HG02623 (cell line): ENCODE data around the gene CRX.
"Not testable (repeated sequence)": the region's sequence is repeated elsewhere in the genome, so short reads cannot be mapped to it uniquely, and the experiment has no call there.

Experiments
- ATAC-seq: cut with Tn5 transposase; IDR thresholded peaks from one replicate; pipeline ENCODE4 v1.9.1; 2021; ENCODE audit warnings: moderate library complexity; ENCODE audit not compliant: unreplicated experiment

The CRX gene

DNA sequence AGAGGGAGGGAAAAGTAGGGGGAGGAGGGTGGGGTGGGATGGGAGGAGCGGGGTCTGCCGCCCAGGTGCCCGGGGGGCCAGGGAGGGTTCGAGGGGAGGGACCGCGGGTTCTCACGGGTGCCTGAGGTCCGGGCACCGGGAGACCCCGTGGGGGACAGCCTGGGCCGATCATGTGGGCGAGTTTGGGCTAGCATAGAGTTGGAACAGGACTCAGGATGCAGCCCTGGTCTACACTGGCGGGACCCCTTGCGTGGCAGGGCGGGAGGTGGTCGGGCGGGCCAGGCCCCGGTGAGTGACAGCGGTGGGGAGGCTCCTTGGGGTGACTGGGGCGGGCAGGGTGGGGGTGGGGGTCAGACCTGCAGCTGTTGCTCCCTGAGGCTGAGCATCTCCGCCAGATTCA lies 18.6 kb upstream of the CRX start:
- ATAC-seq = not testable (repeated sequence)

DNA sequence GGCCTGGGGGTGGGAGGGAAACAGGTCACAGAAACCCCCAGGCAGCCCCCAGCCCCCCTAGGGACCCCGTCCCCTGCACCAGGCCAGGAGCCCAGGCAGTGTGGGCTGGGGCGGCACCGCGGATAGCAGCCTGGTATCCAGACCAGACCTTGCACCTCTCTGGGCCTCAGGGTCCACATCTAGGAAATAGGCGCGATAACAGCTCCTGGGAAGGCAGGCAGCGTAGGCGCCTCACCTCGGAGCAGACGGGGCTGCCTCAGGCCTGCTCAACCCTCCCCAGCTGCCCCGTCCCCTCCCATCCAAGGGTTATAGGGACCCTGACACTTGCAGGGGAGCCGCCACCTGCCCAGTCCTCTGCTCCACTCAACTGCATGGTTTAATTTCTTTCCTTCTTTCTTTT lies 18.1 kb upstream of the CRX start:
- not testable (repeated sequence) for ATAC-seq

DNA sequence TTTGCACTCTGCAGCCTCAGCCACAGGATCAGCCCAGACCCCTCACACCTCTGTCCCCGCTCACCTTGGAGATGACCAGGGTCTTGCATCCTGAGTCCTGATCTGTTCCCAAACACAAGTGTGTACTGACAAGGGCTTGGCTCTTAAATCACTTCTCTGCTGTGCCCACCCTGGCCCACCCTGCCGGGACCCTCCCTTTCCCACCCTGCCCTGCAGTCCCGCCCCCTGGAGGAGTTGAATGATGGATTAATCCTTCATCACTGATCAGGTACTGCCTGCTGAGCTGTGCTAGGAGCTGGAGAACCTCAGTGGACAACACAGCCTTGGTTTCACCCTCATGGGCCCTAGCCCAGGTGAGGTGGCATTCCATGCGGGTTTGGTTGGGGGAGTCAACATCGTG lies 17.3 kb upstream of the CRX start, which contains the start of gene TPRX1:
TSS of gene TPRX1 (minus strand) at position 101 of the 400 bp plus-strand sequence. CDS start at position 89, 12 bp downstream.
- ATAC-seq = not testable (repeated sequence)

DNA sequence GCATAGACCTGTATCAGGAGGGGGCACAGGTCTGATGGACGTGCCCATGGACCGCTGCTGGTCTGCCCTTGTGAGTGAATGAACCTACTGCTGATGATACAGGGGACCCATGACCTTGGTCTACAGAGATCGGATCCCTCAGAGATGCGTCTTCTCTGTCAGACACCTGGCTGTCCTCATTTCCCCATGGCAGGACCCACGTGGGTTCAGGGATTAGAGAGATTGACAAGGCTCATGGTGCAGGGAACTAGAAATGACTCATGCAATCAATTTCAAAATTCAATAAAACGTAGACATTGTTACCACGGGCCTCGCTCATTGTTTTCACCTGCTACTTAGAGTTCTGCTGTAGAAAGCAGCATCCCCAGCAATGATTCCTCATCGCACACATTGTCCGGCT lies 16.4 kb upstream of the CRX start:
- no peak for ATAC-seq

DNA sequence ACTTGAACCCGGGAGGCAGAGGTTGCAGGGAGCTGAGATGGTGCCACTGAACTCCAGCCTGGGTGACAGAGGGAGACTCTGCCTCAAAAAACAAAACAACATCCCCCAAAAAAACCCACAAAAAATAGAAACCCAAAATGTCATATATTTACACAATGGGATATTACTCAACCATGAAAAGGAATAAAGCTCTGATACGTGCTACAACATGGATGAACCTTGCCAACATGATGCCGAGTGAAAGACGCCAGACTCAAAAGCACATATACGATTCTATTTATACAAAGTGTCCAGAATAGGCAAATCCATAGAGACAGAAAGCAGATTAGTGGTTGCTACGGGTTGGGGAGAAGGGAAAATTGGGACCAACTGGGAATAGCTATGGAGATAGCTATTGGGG lies 15.3 kb upstream of the CRX start:
- no peak for ATAC-seq

DNA sequence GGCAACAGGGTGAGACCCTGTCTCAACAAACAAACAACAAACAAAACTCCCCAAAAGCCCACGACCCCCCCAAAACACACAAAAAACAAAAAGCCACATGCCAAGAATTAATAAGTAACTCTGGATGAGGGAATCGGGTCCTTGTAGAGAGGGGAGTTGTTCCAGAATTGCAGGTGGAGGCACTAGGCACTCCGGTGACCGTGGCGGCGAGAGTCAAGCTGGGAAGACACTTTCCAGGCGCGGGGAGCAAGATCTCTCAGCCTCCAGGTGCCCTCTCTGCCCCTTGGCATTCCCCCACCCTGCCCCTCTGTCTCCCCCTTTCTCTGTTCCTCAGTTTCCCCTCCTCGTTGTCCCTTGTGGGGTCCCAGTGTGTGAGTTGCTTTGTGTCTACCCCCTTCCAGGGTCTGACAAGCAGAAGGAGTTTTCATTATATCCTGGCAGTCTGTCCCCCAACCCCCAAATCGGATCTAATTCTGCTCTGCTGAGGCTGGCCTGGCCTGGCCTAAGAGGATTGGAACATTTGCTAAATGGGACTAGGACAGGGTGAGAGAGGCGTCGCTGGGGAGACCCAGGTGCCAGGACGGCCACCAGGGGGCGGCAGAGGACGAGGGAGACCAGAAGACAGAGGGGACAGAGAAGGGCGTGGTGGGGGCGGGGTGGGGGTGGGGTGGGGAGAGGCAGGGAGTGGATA lies 8.3 kb upstream of the CRX start:
- ATAC-seq = no peak

DNA sequence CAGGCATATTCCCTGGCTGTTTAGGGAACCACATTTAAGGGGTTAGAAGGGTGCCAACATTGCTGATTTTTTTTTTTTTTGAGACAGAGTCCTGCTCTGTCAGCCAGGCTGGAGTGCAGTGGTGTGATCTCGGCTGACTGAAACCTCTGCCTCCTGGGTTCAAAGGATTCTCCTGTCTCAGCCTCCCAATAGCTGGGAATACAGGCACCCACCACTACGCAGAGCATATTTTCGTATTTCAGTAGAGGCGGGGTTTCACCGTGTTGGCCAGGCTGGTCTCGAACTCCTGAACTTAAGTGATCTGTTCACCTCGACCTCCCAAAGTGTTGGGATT lies 7.8 kb upstream of the CRX start:
- ATAC-seq = no peak

DNA sequence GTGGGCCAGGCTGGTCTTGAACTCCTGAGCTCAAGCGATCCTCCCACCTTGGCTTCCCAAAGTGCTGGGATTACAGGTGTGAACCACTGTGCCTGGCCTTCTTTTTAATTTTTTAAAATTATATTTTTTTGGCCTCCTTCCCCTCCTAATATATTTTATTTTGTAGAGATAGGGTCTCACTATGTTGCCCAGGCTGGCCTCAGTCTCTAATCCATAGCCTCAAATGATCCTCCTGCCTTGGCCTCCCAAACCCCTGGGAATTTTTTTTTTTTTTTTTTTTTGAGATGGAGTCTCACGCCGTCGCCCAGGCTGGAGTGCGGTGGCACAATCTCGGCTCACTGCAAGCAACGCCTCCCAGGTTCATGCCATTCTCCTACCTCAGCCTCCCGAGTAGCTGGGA lies 5.5 kb upstream of the CRX start:
- ATAC-seq = not testable (repeated sequence)

DNA sequence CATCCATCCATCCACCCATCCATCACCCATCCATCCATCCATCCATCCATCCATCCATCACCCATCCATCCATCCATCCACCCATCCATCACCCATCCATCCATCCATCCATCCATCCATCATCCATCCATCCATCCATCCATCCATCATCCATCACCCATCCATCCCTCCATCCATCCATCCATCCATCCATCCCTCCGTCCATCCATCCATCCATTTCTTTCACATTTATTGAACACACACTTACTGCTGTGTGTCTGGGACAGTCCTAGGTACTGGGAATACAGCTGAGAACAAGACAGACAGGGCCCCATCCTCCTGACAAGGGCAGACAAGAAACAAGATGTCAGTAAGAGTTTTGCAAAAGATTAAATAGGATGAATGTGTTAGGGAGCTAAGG lies 3.5 kb upstream of the CRX start:
- not testable (repeated sequence) for ATAC-seq

DNA sequence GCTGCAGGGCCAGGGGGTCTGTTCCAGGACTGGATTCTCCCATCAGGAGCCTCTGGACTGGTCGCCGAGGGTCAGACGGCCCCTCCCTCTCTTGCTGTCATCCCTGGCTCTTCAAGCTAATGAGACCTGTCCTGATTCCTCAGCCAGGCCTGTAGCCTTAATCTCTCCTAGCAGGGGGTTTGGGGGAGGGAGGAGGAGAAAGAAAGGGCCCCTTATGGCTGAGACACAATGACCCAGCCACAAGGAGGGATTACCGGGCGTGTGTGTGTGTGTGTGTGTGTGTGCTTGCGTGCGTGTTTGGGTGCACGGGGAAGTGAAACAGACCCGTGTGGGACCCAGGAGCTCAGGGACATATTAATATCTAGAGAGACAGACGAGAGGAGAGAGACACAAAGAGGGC lies 1.9 kb upstream of the CRX start:
- ATAC-seq = no peak

DNA sequence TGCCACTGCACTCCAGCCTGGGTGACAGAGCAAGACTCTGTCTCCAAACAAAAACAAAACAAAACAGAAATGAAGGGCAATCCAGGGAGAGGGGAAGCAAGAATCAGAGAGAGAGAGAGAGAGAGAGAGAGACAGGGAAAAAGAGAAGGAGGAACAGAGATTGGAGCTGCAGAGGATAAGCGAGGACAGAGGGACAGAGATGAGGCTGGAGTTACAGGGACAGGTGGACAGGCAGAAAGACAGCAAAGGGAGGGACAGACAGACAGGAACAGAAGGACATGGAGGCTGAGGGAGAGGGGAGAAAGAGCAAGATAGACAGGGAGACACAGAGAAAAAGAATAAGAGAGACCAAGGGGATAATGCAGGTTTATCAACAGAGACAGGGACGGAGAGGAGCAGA lies 1.3 kb upstream of the CRX start:
- no peak for ATAC-seq

DNA sequence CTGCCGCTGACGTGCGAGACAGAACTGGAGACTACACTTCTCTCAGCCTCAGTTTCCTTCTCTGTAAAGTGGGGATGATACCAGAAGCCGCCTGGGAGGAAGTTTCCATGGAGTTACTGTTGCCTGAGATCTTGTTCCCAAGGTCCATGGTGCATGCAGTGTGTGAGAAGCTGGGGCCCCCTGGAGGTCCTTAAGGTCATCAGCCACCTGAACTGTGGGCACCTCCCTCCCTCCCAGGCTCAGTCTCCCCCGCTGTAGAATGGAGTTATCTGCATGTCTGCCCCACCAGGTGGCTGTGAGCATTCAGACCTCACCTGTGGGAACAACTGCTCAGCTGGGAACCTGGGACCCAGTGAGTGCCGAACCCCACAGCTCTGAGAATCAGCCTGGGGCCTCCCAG lies 2.7 kb downstream of the CRX start:
- no peak for ATAC-seq

DNA sequence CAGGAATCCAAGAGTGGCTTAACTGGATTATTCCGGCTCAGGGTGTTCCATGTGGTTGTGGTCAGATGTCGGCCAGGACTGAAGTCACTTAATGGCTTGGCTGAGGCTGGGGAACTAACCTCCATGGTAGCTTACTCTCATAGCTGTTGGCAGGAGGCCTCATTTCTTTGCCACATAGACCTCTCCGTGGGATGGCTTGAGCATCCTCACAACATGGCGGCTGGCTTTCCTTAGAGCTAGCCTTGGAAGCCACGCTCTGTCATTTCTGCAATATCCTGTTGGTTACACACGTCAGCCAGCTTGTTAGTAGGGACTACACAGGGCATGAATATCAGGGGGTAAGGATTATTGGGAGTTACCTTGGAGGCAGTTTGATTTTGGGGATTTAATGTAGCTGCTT lies 5.1 kb downstream of the CRX start:
- no peak for ATAC-seq

DNA sequence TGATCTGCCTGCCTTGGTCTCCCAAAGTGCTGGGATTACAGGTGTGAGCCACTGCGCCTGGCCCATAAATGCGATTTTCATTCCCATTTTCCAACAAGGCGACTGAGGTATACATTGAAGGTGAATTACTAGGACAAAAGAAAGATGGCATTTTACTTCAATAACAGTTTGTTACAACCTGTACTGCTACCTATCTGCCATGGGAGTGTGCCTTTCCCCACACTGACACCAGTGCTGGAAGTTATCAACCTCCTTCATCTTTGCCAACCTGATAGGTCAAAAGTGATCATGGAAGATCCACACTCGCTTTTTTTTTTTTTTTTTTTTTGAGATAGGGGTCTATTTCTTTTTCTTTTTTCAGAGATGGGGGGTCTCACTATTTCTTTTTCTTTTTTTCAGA lies 11.0 kb downstream of the CRX start:
- ATAC-seq = no peak

DNA sequence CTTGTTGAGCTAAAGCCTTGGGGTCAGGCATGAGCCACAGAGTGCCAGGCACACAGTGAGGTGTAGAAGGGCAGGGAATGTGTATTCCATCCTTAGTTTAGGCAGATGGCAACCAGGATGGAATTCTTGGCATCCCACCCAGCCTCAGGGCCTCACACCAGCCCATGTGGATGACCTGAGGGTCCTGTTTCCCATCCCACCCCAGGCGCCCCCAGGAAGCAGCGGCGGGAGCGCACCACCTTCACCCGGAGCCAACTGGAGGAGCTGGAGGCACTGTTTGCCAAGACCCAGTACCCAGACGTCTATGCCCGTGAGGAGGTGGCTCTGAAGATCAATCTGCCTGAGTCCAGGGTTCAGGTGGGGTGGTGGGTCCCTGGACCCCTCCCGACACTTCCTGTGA lies 14.3 kb downstream of the CRX start:
- no peak for ATAC-seq

DNA sequence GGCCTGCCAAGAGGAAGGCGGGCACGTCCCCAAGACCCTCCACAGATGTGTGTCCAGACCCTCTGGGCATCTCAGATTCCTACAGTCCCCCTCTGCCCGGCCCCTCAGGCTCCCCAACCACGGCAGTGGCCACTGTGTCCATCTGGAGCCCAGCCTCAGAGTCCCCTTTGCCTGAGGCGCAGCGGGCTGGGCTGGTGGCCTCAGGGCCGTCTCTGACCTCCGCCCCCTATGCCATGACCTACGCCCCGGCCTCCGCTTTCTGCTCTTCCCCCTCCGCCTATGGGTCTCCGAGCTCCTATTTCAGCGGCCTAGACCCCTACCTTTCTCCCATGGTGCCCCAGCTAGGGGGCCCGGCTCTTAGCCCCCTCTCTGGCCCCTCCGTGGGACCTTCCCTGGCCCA lies 17.7 kb downstream of the CRX start:
- ATAC-seq = no peak

DNA sequence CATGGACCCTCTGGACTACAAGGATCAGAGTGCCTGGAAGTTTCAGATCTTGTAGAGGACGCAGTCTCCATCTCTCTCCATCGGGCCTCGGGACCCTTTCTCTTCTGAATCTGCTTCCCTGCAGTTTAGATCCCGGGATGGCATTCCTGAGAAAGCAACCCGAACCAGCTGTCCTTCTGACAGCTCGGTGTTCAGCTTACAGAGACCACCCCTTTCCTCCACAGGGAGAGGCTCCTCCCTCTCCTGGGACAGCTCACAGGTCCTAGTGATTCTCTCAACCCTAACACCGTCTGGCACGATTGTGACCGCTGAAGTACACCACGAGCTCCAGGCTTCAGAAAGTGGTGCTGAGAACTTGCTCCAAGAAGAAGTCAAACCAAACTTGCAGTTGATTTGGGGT lies 18.2 kb downstream of the CRX start:
- ATAC-seq = no peak

DNA sequence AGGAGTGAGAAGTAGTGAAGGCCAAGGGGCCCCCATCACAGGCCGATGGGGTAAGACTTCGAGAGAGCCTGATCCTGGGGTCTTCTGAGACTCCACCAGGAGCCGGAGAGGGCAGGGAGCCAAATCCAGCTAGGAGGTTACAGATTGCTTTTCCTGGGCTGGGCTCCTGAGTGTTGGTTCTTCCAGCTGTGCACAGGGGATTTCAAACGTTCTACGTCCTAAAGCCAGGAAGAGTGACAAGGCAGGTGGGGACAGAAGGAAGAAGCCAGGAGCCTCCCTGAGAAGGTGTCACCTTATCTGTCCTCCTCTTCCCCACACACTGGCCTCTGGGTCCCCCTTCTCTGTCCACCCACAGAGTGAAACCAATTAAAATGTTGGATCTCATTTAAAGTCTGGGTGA lies 21.2 kb downstream of the CRX start:
- ATAC-seq = no peak

DNA sequence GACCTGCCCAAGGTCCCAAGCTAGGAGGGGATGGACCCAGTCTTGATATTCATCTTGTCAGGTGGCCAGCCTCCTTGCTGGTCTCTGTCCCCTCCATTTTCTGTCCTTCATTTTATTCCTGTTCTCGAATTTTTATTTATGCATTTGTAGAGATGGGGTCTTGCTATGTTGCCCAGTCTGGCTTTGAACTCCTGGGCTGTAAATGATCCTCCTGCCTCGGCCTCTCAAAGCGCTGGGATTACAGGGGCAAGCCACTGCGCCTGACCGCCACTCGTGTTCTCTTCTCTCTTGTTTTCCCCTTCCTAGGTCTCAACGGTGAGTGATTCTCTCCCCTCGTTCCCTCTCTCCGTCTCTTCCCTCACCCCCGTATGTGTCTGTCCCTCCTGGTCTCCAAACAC lies 26.7 kb downstream of the CRX start:
- ATAC-seq = no peak

DNA sequence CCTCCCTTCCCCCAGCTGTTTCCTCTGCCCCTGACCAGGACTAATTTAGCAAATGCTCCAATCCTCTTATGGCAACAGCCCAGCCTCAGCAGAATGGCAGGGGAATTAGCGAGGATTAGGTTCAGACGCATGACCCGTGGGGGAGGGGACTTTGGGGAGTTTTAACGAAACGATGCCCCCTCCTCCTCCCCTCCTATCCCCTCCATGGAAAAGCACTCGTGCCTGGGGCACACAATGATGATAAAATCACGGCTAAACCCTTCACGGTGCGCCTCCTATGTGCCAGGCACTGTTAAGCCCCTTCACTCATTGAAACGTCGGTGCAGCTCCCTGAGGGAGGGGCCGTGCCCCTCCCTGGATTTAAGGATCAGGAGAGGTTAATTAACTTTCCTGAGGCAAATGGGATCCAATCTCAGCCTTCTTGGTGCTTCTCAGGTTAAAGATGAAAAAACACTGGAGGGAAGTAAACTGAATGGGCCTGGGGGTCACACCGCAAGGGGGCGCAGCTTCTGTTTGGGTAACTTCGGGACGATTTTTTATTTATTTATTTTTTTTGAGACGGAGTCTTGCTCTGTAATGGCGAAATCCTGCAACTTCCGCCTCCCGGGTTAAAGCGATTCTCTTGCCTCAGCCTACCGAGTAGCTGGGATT lies 27.2 kb downstream of the CRX start:
- ATAC-seq = no peak

DNA sequence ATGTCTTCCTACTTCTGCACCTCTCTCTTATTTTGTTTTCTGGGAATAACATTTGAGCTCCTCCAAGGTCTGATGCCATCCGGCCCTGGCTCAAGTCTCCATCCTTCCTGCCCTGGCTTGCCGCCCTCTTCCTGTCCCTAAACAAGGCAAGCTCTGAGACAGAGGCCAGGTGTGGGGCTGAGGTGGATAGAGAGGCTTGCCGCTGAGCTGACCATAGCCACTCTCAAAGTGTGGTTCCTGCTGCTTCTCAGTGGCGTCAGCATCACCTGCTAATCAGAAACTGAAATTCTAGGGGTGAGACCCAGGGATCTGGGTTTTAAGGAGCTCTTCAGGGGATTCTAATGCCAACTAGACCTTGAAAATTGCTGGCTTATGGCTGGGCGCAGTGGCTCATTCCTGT lies 31.3 kb downstream of the CRX start:
- no peak for ATAC-seq

DNA sequence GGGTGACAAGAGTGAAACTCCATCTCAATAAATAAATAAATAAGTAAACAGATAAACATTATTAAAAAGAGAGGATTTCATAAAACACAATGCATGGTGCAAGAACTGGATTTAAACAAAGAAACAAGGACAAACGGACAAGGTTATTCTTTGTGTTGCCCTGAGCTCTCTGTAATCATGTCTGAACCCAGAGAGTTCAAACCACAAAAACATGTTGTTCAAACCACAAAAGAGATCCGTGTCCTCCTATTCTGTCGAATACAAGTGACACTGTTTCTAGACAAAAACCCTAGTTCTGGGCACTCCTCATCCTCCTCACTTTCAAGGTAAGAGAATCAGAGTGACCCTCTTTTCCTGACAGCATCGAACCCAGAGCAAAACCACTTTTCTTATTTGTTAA lies 32.7 kb downstream of the CRX start:
- no peak for ATAC-seq

DNA sequence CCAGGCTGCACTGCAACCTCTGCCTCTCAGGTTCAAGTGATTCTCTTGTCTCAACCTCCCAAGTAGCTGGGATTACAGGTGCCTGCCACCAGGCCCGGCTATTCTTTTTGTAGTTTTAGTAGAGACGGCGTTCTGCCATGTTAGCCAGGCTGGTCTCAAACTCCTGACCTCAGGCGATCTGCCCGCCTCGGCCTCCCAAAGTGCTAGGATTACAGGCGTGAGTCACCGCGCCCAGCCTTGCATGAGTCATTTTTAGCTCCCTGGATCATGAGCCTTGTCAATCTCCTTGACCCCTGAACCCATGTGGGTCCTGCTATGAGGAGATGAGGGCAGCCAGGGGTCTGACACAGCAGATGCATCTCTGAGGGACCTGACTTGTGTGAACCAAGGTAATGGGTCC lies 36.5 kb downstream of the CRX start:
- not testable (repeated sequence) for ATAC-seq
